ENCODE results near the gene MYOM1.

GRCh38 chr18:3057526-3057925, 162.2 kb downstream of the MYOM1 start:
- TF ChIP-seq GATA3 (IDR thresholded peaks at IDR 0.05; ENCODE audit: low read depth, low read length), result no peak
- TF ChIP-seq GATA2 (IDR thresholded peaks at IDR 0.05; ENCODE audit: low read depth, low read length), result no peak

Measured in SH-SY5Y (cell line).